ENCODE results near the gene SNRNP48.

SNRNP48 gene

GRCh38 chr6:7559651-7560385 is 30.2 kb upstream of the SNRNP48 start:
- DNase-seq, result no peak

- DNase-seq, result no peak
Measured at GRCh38 chr6:7561153-7561964, 28.6 kb upstream of the SNRNP48 start.

- DNase-seq, result no peak
Measured at GRCh38 chr6:7562769-7563168, 27.2 kb upstream of the SNRNP48 start.

GRCh38 chr6:7566107-7566506 is 23.9 kb upstream of the SNRNP48 start:
- DNase-seq, result no peak

- DNase-seq, result no peak
Measured at GRCh38 chr6:7566617-7567173, 23.3 kb upstream of the SNRNP48 start.

- no peak for DNase-seq
Measured at GRCh38 chr6:7568021-7568420, 22.0 kb upstream of the SNRNP48 start.

GRCh38 chr6:7569082-7569481 is 20.9 kb upstream of the SNRNP48 start:
- no peak for DNase-seq

GRCh38 chr6:7572213-7572943 is 17.6 kb upstream of the SNRNP48 start:
- no peak for DNase-seq

GRCh38 chr6:7574500-7574899 is 15.5 kb upstream of the SNRNP48 start:
- DNase-seq, result no peak

- DNase-seq, result no peak
Measured at GRCh38 chr6:7578516-7578915, 11.5 kb upstream of the SNRNP48 start.

GRCh38 chr6:7578931-7579330 is 11.1 kb upstream of the SNRNP48 start:
- DNase-seq, result no peak

GRCh38 chr6:7579851-7580250 is 10.1 kb upstream of the SNRNP48 start:
- no peak for DNase-seq

- DNase-seq, result no peak
Measured at GRCh38 chr6:7580537-7580926, 9.5 kb upstream of the SNRNP48 start.

- DNase-seq, result no peak
Measured at GRCh38 chr6:7580927-7581618, 8.9 kb upstream of the SNRNP48 start.

GRCh38 chr6:7585287-7585930 is 4.6 kb upstream of the SNRNP48 start:
- no peak for DNase-seq

GRCh38 chr6:7587631-7588100 is 2.3 kb upstream of the SNRNP48 start:
- no peak for DNase-seq

- DNase-seq, result no peak
Measured at GRCh38 chr6:7588506-7588905, 1.5 kb upstream of the SNRNP48 start.

- no peak for DNase-seq
Measured at GRCh38 chr6:7589221-7589620, 777 bp upstream of the SNRNP48 start.

- no peak for DNase-seq
Measured at GRCh38 chr6:7590918-7591302, 912 bp downstream of the SNRNP48 start.

GRCh38 chr6:7591770-7592169 is 1.8 kb downstream of the SNRNP48 start:
- no peak for DNase-seq

- DNase-seq, result no peak
Measured at GRCh38 chr6:7593229-7593628, 3.2 kb downstream of the SNRNP48 start.

- DNase-seq, result no peak
Measured at GRCh38 chr6:7594579-7595125, 4.7 kb downstream of the SNRNP48 start.

Data from CD4-positive, alpha-beta T cell treated with Interferon alpha-2 for 1 hour (primary cell).